DND-41 (cell line): Measurements from ENCODE around the gene SYTL4.

Source experiments
- ATAC-seq: fragments of 200-7000 bp; cut with Tn5 transposase; 3 replicates; pipeline ENCODE4 v1.9.1; 2021; ENCODE audit warnings: low read depth; ENCODE audit not compliant: insufficient read depth
- DNase-seq: peaks from one replicate; pipeline ENCODE4 v3.0.0-alpha.2; 2020
- H2AFZ ChIP-seq: 2 replicates; pipeline ENCODE4 v1.6.0; 2012; ENCODE audit warnings: low read depth, low read length
- H3K27ac ChIP-seq: 2 replicates; pipeline ENCODE4 v1.5.1; 2012; ENCODE audit warnings: low read length, inconsistent platforms
- H3K27me3 ChIP-seq: fragments of 200-600 bp; sonication (generic); 2 replicates; pipeline ENCODE4 v1.6.0; 2012; ENCODE audit warnings: low read length, mild to moderate bottlenecking, inconsistent platforms; ENCODE audit not compliant: insufficient read depth, poor library complexity
- H3K36me3 ChIP-seq: 2 replicates; pipeline ENCODE4 v1.5.1; 2012; ENCODE audit warnings: low read length, inconsistent platforms; ENCODE audit not compliant: insufficient read depth
- H3K4me1 ChIP-seq: 2 replicates; pipeline ENCODE4 v1.5.1; 2012; ENCODE audit warnings: mild to moderate bottlenecking, low read length; ENCODE audit not compliant: insufficient read depth
- H3K4me2 ChIP-seq: 2 replicates; pipeline ENCODE4 v1.6.0; 2012; ENCODE audit warnings: mild to moderate bottlenecking, moderate library complexity, low read length, inconsistent platforms; ENCODE audit not compliant: insufficient read depth
- H3K4me3 ChIP-seq, 2 experiments: fragments of 200-600 bp in 1 of 2; shearing (Covaris generic) in 1 of 2; 2 replicates each; pipeline ENCODE4 v1.5.1; 2012 to 2016; ENCODE audit warnings: inconsistent platforms in 2 of 2, low read length in 2 of 2, mild to moderate bottlenecking in 2 of 2, low read depth in 1 of 2, moderate library complexity in 1 of 2
- H3K79me2 ChIP-seq: 2 replicates; pipeline ENCODE4 v1.6.0; 2012; ENCODE audit warnings: low read length, inconsistent platforms; ENCODE audit not compliant: insufficient read depth
- H3K9ac ChIP-seq: 2 replicates; pipeline ENCODE4 v1.6.0; 2012; ENCODE audit warnings: low read depth, mild to moderate bottlenecking, inconsistent platforms, low read length, moderate library complexity
- H3K9me3 ChIP-seq: 2 replicates; pipeline ENCODE4 v1.5.1; 2012; ENCODE audit warnings: low read length, moderate library complexity, mild to moderate bottlenecking, inconsistent platforms; ENCODE audit not compliant: insufficient read depth, severe bottlenecking
- H4K20me1 ChIP-seq: 2 replicates; pipeline ENCODE4 v1.6.0; 2012; ENCODE audit warnings: low read length; ENCODE audit not compliant: insufficient read depth
- CTCF ChIP-seq: IDR thresholded peaks from 2 replicates; pipeline ENCODE4 v1.5.1; 2012; ENCODE audit warnings: borderline replicate concordance, low read length, moderate library complexity, mild to moderate bottlenecking; ENCODE audit not compliant: poor library complexity, severe bottlenecking; ENCODE audit errors: extremely low read depth
- EZH2 ChIP-seq: IDR thresholded peaks from 3 replicates; pipeline ENCODE4 v1.6.1; 2012; ENCODE audit warnings: borderline replicate concordance, low read depth, mild to moderate bottlenecking, moderate library complexity, low read length, inconsistent platforms; ENCODE audit not compliant: severe bottlenecking

Gene SYTL4

GRCh38 chrX:100680756-100681155 lies 51.2 kb downstream of the SYTL4 start:
- no peak for DNase-seq
- no peak overlapping the region for H3K4me3 ChIP-seq
- H4K20me1 ChIP-seq, result no peaks in the 10 kb centered on the region
- no peaks in the 10 kb centered on the region for H3K27me3 ChIP-seq
- H3K9me3 ChIP-seq, result no peaks in the 10 kb centered on the region
- no peak overlapping the region for H3K27ac ChIP-seq
- no peak overlapping the region for H3K9ac ChIP-seq
- no peaks in the 10 kb centered on the region for H3K4me1 ChIP-seq
- H2AFZ ChIP-seq, result no peak overlapping the region
- H3K4me2 ChIP-seq, result no peak overlapping the region
- no peaks in the 10 kb centered on the region for H3K36me3 ChIP-seq
- TF ChIP-seq CTCF (no peak), EZH2 (no peak)
- ATAC-seq, result no peak
- H3K79me2 ChIP-seq, result no peaks in the 10 kb centered on the region

GRCh38 chrX:100677611-100678181 lies 54.2 kb downstream of the SYTL4 start:
- Histone ChIP-seq H3K4me2 (no peak overlapping the region), H3K4me3 (no peak overlapping the region), H3K27ac (no peak overlapping the region), H2AFZ (no peak overlapping the region), H3K27me3 (no peaks in the 10 kb centered on the region), H3K79me2 (no peaks in the 10 kb centered on the region), H3K9me3 (no peaks in the 10 kb centered on the region), H3K4me1 (no peaks in the 10 kb centered on the region), H3K36me3 (no peaks in the 10 kb centered on the region), H4K20me1 (no peaks in the 10 kb centered on the region), H3K9ac (no peak overlapping the region)
- no peak for DNase-seq
- no peak for TF ChIP-seq EZH2
- TF ChIP-seq CTCF, result no peak
- no peak for ATAC-seq

GRCh38 chrX:100674705-100675104 lies 57.2 kb downstream of the SYTL4 start:
- H3K36me3 ChIP-seq, result no peaks in the 10 kb centered on the region
- H2AFZ ChIP-seq, result no peak overlapping the region
- no peaks in the 10 kb centered on the region for H4K20me1 ChIP-seq
- no peak overlapping the region for H3K4me2 ChIP-seq
- DNase-seq (no peak), ATAC-seq (no peak)
- no peaks in the 10 kb centered on the region for H3K79me2 ChIP-seq
- H3K27ac ChIP-seq, result no peak overlapping the region
- no peak overlapping the region for H3K4me3 ChIP-seq
- TF ChIP-seq EZH2 (no peak), CTCF (no peak)
- H3K4me1 ChIP-seq, result no peaks in the 10 kb centered on the region
- H3K9ac ChIP-seq, result no peak overlapping the region
- no peaks in the 10 kb centered on the region for H3K27me3 ChIP-seq
- H3K9me3 ChIP-seq, result no peaks in the 10 kb centered on the region
